Measurements from ENCODE around the gene ANO2.
"Not testable (repeated sequence)": the region's sequence is repeated elsewhere in the genome, so short reads cannot be mapped to it uniquely, and the experiment has no call there.

Gene ANO2

DNA sequence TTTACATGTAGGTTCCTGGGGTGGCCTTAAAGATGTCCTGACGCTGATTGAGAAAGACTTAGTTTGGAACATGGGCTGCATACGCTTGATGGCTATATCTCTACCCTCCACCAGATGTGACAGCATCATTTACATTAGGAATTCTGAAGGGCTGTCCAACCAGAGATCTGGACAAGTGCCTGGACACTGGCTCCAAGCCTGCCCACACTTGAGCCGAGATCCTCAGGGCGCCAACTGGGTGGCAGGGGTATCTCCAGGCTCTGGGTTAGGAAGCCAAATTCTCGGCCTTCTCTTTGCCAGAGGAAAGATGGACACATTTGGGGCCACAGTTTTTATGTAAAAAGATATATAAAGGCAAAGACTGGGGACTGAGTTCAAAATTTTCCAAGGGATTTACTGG is 266.9 kb downstream of the ANO2 start:
- TF ChIP-seq, protein P1, sequence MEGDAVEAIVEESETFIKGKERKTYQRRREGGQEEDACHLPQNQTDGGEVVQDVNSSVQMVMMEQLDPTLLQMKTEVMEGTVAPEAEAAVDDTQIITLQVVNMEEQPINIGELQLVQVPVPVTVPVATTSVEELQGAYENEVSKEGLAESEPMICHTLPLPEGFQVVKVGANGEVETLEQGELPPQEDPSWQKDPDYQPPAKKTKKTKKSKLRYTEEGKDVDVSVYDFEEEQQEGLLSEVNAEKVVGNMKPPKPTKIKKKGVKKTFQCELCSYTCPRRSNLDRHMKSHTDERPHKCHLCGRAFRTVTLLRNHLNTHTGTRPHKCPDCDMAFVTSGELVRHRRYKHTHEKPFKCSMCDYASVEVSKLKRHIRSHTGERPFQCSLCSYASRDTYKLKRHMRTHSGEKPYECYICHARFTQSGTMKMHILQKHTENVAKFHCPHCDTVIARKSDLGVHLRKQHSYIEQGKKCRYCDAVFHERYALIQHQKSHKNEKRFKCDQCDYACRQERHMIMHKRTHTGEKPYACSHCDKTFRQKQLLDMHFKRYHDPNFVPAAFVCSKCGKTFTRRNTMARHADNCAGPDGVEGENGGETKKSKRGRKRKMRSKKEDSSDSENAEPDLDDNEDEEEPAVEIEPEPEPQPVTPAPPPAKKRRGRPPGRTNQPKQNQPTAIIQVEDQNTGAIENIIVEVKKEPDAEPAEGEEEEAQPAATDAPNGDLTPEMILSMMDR (IDR thresholded peaks at IDR 0.05; ENCODE audit: insufficient read depth, low read depth, low read length, missing control alignments) = no peak
- H3K4me3 ChIP-seq (ENCODE audit: low read length) = no peak overlapping the region
- DNase-seq (ENCODE audit: low read depth) = no peak

DNA sequence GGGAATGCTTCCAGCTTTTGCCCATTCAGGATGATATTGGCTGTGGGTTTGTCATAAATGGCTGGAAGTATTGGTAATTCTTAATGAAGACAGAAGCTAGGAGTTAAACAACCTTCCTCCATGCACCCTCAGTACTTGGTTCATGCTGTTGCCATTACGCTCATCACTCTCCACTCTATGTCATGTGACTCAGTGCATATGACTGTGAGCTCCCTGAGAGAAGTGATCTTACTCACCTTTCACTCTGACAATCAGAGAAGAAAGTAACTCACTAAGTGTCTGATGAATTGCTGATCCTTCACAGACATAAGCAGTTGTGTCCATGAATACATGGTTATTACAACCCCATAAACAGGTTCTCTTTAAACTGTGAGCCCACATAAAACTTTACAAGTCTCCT is 275.4 kb downstream of the ANO2 start:
- H3K4me3 ChIP-seq (ENCODE audit: low read length); DNase-seq (ENCODE audit: low read depth): not testable (repeated sequence)

DNA sequence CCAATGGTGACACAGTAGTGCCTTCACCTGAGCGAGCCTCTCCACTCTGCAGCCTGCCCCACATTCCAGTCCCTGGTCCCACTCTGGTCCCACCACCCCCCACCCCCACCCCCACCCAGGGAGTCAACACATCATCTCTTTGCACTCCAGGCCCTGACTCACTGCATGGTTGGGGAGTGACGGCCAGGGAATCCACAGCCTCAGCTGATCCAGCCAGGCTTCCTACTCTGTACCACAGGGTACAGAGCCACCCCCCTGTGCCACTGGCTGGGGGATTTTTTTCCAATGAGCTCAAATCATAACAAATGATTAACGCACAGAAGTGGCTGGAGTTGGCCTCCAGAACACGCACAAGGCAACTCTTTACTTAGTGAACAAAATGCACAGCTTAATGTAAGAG is 279.4 kb downstream of the ANO2 start:
- DNase-seq (ENCODE audit: low read depth) = no peak
- TF ChIP-seq, protein P1 (IDR thresholded peaks at IDR 0.05; ENCODE audit: insufficient read depth, low read depth, low read length, missing control alignments) = no peak
- H3K4me3 ChIP-seq (ENCODE audit: low read length) = no peak overlapping the region

DNA sequence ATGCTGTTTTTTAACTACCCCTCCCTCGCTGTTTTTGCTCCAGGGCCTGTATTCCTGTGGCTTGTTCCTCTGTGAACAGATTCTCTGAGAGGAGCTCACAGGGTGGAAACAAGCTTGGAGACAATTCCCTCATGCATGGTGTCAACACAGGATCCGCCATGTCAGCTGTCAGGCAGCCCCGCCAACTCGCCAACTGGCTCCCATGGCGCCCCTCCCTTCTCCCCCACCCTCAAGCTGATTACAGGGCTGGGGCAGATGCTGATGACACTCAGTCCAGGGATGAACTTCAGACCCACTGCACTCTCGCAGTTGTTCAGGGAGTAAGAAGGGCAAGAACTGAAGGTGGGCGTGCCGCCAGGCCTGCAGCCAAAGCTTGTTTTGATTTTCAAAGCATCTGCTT is 283.2 kb downstream of the ANO2 start:
- DNase-seq (ENCODE audit: low read depth) = no peak
- TF ChIP-seq, protein P1 (IDR thresholded peaks at IDR 0.05; ENCODE audit: insufficient read depth, low read depth, low read length, missing control alignments) = no peak
- no peak overlapping the region for H3K4me3 ChIP-seq (ENCODE audit: low read length)

DNA sequence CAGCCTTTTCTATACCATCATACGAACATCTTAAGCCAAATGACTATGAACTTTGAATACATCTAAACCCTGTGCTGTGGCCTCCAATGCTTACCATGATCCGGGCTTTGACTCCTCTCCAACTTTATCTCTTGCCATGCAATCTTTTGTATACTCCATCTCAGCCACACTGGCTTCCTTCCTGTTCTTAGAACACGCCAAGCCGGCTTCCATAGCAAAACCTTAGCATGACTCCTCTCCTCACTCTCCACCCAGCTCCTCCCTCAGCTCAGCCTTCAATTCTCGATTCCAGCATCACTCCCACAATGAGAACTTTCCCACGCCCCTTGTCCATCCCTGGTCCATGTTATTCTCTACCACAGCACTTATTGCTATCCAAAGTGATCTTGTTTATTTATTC is 284.8 kb downstream of the ANO2 start:
- TF ChIP-seq, protein P1 (IDR thresholded peaks at IDR 0.05; ENCODE audit: insufficient read depth, low read depth, low read length, missing control alignments) = no peak
- DNase-seq (ENCODE audit: low read depth) = no peak
- no peak overlapping the region for H3K4me3 ChIP-seq (ENCODE audit: low read length)

DNA sequence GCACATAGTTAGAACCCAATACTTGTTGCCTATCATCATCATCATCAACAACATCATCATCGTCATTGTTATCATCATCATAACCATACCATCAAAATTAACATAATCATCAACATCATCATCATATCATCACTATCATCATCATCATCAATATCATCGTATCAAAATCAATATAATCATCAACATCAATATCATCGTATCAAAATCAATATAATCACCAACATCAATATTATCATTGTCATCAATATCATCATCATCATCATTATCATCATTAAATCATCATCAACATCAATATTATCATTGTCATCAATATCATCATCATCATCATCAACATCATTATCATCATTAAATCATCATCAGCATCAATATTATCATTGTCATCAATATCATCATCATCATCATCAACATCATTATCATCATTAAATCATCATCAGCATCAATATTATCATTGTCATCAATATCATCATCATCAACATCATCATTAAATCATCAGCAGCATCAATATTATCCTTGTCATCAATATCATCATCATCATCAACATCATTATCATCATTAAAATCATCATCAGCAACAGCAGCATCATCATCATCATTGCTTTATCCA is 286.6 kb downstream of the ANO2 start:
- not testable (repeated sequence) for DNase-seq (ENCODE audit: low read depth); H3K4me3 ChIP-seq (ENCODE audit: low read length)

DNA sequence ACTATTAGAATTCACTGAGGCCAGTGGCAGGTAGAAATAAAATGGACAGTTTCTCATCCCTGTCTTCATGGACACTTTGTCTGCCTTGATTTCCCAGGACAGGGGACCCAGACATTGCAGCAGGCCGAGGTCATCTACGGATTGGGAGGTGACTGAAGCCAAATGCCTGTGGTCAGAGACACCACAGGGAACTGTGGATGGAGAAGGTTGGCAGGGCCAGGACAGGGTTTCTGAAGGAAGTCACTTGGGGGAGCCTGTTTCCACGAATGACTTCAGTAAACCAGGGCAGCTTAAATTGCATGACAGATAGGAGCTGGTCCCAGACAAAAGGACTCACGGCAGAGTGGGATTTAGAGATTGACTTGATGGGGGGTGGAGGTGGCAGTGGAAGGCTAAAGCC is 288.2 kb downstream of the ANO2 start:
- DNase-seq (ENCODE audit: low read depth) = no peak
- TF ChIP-seq, protein P1 (IDR thresholded peaks at IDR 0.05; ENCODE audit: insufficient read depth, low read depth, low read length, missing control alignments) = no peak
- H3K4me3 ChIP-seq (ENCODE audit: low read length) = no peak overlapping the region

DNA sequence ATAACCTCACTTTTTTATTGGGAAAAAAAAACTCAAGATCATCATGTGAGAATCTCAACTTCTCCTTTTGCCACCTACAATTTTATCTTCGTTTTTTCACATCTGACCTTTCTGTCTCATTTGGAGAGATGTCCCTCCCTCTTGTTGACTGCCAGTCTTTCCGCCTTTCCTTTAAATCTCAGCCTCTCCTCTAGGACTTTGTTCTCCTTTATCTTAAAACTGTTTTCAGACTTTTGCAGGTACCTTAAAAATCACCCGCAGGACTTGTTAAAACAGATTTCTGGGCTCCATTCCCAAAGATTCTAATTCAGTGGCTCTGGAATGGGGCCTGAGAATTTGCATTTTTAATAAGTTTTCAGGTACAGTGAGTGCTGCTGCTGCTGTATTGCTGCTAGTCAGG is 289.9 kb downstream of the ANO2 start:
- no peak for DNase-seq (ENCODE audit: low read depth)
- no peak overlapping the region for H3K4me3 ChIP-seq (ENCODE audit: low read length)
- TF ChIP-seq, protein P1 (IDR thresholded peaks at IDR 0.05; ENCODE audit: insufficient read depth, low read depth, low read length, missing control alignments) = no peak

Data from epithelial cell of esophagus (primary cell).